IPS-15b (cell line): ENCODE results near the gene INTS1.

Experiments
- H3K27me3 ChIP-seq: one replicate; pipeline ENCODE4 v1.6.1; 2013; ENCODE audit warnings: low read length; ENCODE audit not compliant: control insufficient read depth, insufficient read depth
- H3K36me3 ChIP-seq: one replicate; pipeline ENCODE4 v1.6.1; 2013; ENCODE audit warnings: low read length; ENCODE audit not compliant: control insufficient read depth, insufficient read depth
- H3K4me1 ChIP-seq: one replicate; pipeline ENCODE4 v1.6.1; 2013; ENCODE audit warnings: mild to moderate bottlenecking, low read length; ENCODE audit not compliant: control insufficient read depth, insufficient read depth
- H3K4me3 ChIP-seq: one replicate; pipeline ENCODE4 v1.5.1; 2013; ENCODE audit warnings: low read depth, low read length
- H3K9ac ChIP-seq: one replicate; pipeline ENCODE4 v1.6.1; 2013; ENCODE audit warnings: low read depth, mild to moderate bottlenecking, low read length
- H3K9me3 ChIP-seq: one replicate; pipeline ENCODE4 v1.6.1; 2013; ENCODE audit warnings: mild to moderate bottlenecking, low read length; ENCODE audit not compliant: control insufficient read depth, insufficient read depth

The INTS1 gene

DNA sequence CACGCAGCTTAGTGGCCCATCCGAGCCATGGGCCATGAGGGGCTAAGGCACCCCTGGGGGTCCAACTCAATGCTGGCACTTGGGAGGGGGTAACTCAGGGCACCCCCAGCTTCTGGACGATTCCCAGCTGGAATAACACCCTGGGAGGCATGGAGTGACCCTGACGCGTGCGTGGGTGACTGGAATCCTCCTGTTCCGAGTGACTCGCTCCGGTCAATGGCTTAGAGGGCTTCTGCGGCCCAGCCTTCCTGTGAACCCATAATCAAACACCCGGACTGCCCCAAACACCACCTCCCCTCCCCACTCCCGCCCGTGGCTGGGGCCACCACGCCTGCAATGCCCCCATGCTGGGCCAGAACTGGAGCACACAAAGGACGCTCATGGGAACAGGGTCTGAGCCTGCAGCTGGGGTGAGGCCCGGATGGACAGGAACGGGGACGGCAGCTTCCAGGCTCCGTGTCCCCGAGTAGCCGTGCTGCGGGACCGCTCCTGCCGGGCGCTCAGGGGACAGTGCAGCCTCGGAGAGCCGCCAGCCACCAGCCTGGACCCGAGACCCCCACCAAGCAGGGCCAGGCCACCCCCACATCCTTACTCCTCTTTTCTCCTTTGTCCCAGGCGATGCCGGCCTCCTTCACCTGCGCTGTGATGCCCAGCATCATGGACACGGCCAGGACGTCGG is 8.5 kb downstream of the INTS1 start:
- Histone ChIP-seq H3K4me1 (no peaks in the 10 kb centered on the region), H3K9me3 (no peaks in the 10 kb centered on the region), H3K36me3 (peaks cover 76% of the 10 kb centered on the region), H3K4me3 (no peak overlapping the region), H3K27me3 (no peaks in the 10 kb centered on the region), H3K9ac (no peak overlapping the region)

- Histone ChIP-seq H3K36me3 (peaks cover 76% of the 10 kb centered on the region), H3K4me3 (no peak overlapping the region), H3K4me1 (no peaks in the 10 kb centered on the region), H3K27me3 (no peaks in the 10 kb centered on the region), H3K9me3 (no peaks in the 10 kb centered on the region), H3K9ac (no peak overlapping the region)
These were observed 9.2 kb downstream of the INTS1 start for GRCh38 chr7:1494866-1495563.

- no peak overlapping the region for H3K4me3 ChIP-seq
- no peaks in the 10 kb centered on the region for H3K27me3 ChIP-seq
- H3K9ac ChIP-seq, result no peak overlapping the region
- peaks cover 75% of the 10 kb centered on the region for H3K36me3 ChIP-seq
- H3K9me3 ChIP-seq, result no peaks in the 10 kb centered on the region
- H3K4me1 ChIP-seq, result no peaks in the 10 kb centered on the region
These were observed 9.7 kb downstream of the INTS1 start for GRCh38 chr7:1494447-1494846.

DNA sequence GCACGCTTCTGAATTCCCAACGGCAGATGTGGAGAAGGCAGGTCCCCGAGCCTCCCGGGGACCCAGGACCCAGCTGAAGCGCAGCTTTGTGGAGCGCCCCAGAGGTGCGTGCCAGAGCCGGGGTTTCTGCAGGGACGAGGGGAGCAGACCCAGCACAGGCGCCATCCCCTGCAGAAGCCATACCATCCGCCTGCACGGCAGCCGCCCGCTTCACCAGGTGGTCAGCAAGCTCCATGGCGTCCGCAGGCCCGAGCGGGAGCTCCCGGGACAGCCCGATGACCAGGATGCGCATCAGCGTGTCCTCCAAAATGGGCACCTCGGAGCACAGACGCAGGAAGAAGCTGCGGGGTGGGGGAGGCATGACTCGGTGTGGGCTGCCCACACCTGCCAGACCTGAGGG is 10.6 kb downstream of the INTS1 start:
- Histone ChIP-seq H3K9me3 (no peaks in the 10 kb centered on the region), H3K36me3 (peaks cover 76% of the 10 kb centered on the region), H3K4me1 (no peaks in the 10 kb centered on the region), H3K9ac (no peak overlapping the region), H3K4me3 (no peak overlapping the region), H3K27me3 (no peaks in the 10 kb centered on the region)

DNA sequence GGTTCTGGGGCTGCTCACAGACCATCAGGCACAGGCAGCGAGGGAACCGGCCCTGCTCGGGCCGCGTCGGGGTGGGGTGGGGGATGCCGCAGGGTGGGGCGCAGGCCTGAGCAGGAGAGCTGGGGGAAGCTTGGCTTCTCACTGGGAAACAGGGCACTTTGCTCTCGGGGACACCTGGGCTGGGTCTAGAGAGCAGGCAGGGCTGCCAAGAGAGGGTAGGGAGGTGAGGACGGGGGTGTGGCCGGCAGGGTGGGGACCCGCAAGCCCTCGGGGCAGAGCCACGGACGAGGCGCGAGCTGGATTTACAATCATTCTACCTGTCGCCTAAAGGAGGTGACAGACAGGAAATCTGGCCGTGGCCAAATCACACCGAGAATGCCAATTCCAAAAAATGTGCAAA is 11.1 kb downstream of the INTS1 start:
- peaks cover 77% of the 10 kb centered on the region for H3K36me3 ChIP-seq
- no peak overlapping the region for H3K9ac ChIP-seq
- H3K4me1 ChIP-seq, result no peaks in the 10 kb centered on the region
- H3K9me3 ChIP-seq, result no peaks in the 10 kb centered on the region
- no peaks in the 10 kb centered on the region for H3K27me3 ChIP-seq
- H3K4me3 ChIP-seq, result no peak overlapping the region

DNA sequence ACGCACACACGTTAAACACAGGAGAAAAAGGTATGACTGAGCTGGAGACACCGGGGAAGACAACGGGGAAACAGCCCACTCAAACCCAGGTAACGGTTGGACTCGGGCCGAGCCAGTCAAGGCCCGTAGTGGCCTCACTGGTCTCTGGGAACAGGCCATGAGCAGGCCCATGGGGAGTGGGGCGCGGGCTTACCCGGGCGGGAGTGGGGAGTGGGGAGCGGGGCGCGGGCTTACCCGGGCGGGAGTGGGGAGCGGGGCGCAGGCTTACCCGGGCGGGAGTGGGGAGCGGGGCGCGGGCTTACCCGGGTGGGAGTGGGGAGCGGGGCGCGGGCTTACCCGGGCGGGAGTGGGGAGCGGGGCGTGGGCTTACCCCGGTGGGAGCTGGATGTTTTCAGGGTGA is 11.5 kb downstream of the INTS1 start:
- Histone ChIP-seq H3K27me3 (no peaks in the 10 kb centered on the region), H3K9ac (no peak overlapping the region), H3K9me3 (no peaks in the 10 kb centered on the region), H3K4me1 (no peaks in the 10 kb centered on the region), H3K36me3 (peaks cover 77% of the 10 kb centered on the region), H3K4me3 (no peak overlapping the region)

DNA sequence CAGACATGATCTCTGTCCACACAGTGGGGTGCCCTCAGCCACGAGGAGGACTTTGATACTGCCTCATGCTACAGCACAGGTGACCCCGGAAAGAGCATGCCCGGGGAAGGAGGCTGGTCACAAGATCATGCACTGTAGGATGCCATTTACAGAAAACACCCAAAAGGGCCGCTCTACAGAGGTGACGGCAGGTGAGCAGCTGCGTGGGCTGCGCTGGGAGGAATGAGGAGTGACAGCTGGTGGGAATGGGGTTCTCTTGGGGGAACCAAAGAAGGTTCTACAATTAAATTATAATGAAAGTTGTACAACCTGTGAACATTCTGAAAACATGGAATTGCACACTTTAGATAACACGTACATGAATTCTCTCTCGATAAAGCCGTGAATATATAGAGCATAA is 12.0 kb downstream of the INTS1 start:
- no peak overlapping the region for H3K4me3 ChIP-seq
- H3K9ac ChIP-seq, result no peak overlapping the region
- no peaks in the 10 kb centered on the region for H3K27me3 ChIP-seq
- H3K9me3 ChIP-seq, result no peaks in the 10 kb centered on the region
- peaks cover 77% of the 10 kb centered on the region for H3K36me3 ChIP-seq
- no peaks in the 10 kb centered on the region for H3K4me1 ChIP-seq

- Histone ChIP-seq H3K4me1 (no peaks in the 10 kb centered on the region), H3K9me3 (no peaks in the 10 kb centered on the region), H3K9ac (no peak overlapping the region), H3K36me3 (peaks cover 75% of the 10 kb centered on the region), H3K27me3 (no peaks in the 10 kb centered on the region), H3K4me3 (no peak overlapping the region)
These were observed 13.4 kb downstream of the INTS1 start for GRCh38 chr7:1490837-1491236.

- H3K36me3 ChIP-seq, result peaks cover 77% of the 10 kb centered on the region
- no peaks in the 10 kb centered on the region for H3K9me3 ChIP-seq
- no peaks in the 10 kb centered on the region for H3K27me3 ChIP-seq
- H3K4me1 ChIP-seq, result no peaks in the 10 kb centered on the region
- H3K9ac ChIP-seq, result no peak overlapping the region
- H3K4me3 ChIP-seq, result no peak overlapping the region
These were observed 14.9 kb downstream of the INTS1 start for GRCh38 chr7:1489336-1489735.

GRCh38 chr7:1488016-1488415 is 16.2 kb downstream of the INTS1 start:
- H3K9ac ChIP-seq, result no peak overlapping the region
- H3K4me3 ChIP-seq, result no peak overlapping the region
- no peaks in the 10 kb centered on the region for H3K27me3 ChIP-seq
- no peaks in the 10 kb centered on the region for H3K9me3 ChIP-seq
- no peaks in the 10 kb centered on the region for H3K4me1 ChIP-seq
- H3K36me3 ChIP-seq, result peaks cover 84% of the 10 kb centered on the region

- no peak overlapping the region for H3K4me3 ChIP-seq
- no peak overlapping the region for H3K9ac ChIP-seq
- H3K9me3 ChIP-seq, result no peaks in the 10 kb centered on the region
- no peaks in the 10 kb centered on the region for H3K4me1 ChIP-seq
- peaks cover 89% of the 10 kb centered on the region for H3K36me3 ChIP-seq
- H3K27me3 ChIP-seq, result no peaks in the 10 kb centered on the region
These were observed 16.7 kb downstream of the INTS1 start for GRCh38 chr7:1487466-1487865.

DNA sequence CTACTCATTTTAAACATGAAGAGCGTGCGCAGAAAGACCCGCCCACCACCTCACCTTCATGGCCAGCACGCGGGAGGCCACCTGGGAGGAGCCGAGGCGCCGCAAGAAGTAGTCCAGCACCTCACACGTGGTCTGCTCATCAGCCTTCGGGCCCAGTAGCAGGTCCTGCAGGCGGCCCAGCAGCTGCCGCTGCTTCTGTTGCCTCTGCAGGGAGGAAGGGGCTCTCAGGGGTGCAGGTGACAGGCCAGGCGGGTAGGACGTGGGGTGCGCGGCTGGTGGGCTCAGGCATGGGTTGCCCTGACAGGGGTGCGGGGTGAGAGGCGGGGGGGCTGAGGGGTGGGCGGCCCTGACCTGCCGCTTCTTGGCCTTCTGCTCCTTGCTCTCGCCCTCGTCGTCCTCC is 17.6 kb downstream of the INTS1 start:
- Histone ChIP-seq H3K36me3 (peaks cover 91% of the 10 kb centered on the region), H3K9ac (no peak overlapping the region), H3K9me3 (no peaks in the 10 kb centered on the region), H3K4me3 (no peak overlapping the region), H3K4me1 (no peaks in the 10 kb centered on the region), H3K27me3 (no peaks in the 10 kb centered on the region)
